Immature natural killer cell (primary cell): ENCODE data around the gene TRPC4AP. TPM values are rescaled to one million over a fixed set of nuclear protein-coding genes. Genes with fewer than 3 reads are reported as not detected.

ENCODE experiments used
- DNase-seq, 3 donors: peaks; one replicate each; pipeline ENCODE4 v3.0.0; 2022; ENCODE audit warnings: mixed read lengths in 1 of 3
- H3K27ac Mint-ChIP-seq, 6 donors: one replicate each; pipeline ENCODE4 v1.8.0; 2020; ENCODE audit warnings: mixed read lengths in 6 of 6, mild to moderate bottlenecking in 5 of 6, inconsistent platforms in 4 of 6, moderate library complexity in 3 of 6
- H3K27me3 Mint-ChIP-seq, 3 donors: one replicate each; pipeline ENCODE4 v1.8.0; 2020 to 2021; ENCODE audit warnings: low read depth in 3 of 3, mild to moderate bottlenecking in 3 of 3, mixed read lengths in 3 of 3, moderate library complexity in 3 of 3, inconsistent platforms in 1 of 3
- H3K36me3 Mint-ChIP-seq, 3 donors: one replicate each; pipeline ENCODE4 v1.8.0; 2020; ENCODE audit warnings: mixed read lengths in 3 of 3, inconsistent platforms in 2 of 3, mild to moderate bottlenecking in 2 of 3
- H3K4me1 Mint-ChIP-seq, 2 donors: one replicate each; pipeline ENCODE4 v1.8.0; 2020; ENCODE audit warnings: inconsistent platforms in 2 of 2, mild to moderate bottlenecking in 2 of 2, mixed read lengths in 2 of 2, moderate library complexity in 1 of 2
- H3K4me3 Mint-ChIP-seq, 5 donors: one replicate each; pipeline ENCODE4 v1.8.0; 2020; ENCODE audit warnings: mild to moderate bottlenecking in 5 of 5, mixed read lengths in 5 of 5, inconsistent platforms in 3 of 5, moderate library complexity in 3 of 5
- H3K9me3 Mint-ChIP-seq, 6 donors: one replicate each; pipeline ENCODE4 v1.8.0; 2020; ENCODE audit warnings: mild to moderate bottlenecking in 6 of 6, mixed read lengths in 6 of 6, inconsistent platforms in 4 of 6, moderate library complexity in 3 of 6
- polyA plus RNA-seq, 3 donors: library from polyadenylated mRNA; unstranded; fragments of 300-500 nt; fragmentation: Illumina TruSeq; gene quantifications; one replicate each; pipeline ENCODE4 v1.2.3, GENCODE V29; 2021

TRPC4AP gene
- polyA plus RNA-seq, 3 donors from 2014 or later, result 58.0 to 89.0 (median 72.5) TPM

GRCh38 chr20:34976286-34976685 is 116.3 kb downstream of the TRPC4AP start:
- Mint-ChIP-seq H3K4me1 (no peaks in the 10 kb centered on the region), H3K27me3 (peaks cover 0 to 7% (median 5%) of the 10 kb centered on the region in 3 donors), H3K27ac (no peak overlapping the region), H3K4me3 (no peak overlapping the region), H3K36me3 (no peaks in the 10 kb centered on the region), H3K9me3 (no peaks in the 10 kb centered on the region)
- no peak for DNase-seq

GRCh38 chr20:34974246-34974645 is 118.4 kb downstream of the TRPC4AP start:
- no peak overlapping the region for H3K4me3 Mint-ChIP-seq
- no peak for DNase-seq
- no peak overlapping the region for H3K27ac Mint-ChIP-seq
- no peaks in the 10 kb centered on the region for H3K36me3 Mint-ChIP-seq
- H3K4me1 Mint-ChIP-seq, result no peaks in the 10 kb centered on the region
- no peaks in the 10 kb centered on the region for H3K9me3 Mint-ChIP-seq
- H3K27me3 Mint-ChIP-seq, result peaks cover 0 to 6% (median 2%) of the 10 kb centered on the region in 3 donors

GRCh38 chr20:34971561-34972235 is 120.9 kb downstream of the TRPC4AP start:
- H3K27ac Mint-ChIP-seq, result no peak overlapping the region
- H3K4me3 Mint-ChIP-seq, result no peak overlapping the region
- DNase-seq, result no peak
- H3K4me1 Mint-ChIP-seq, result no peaks in the 10 kb centered on the region
- H3K36me3 Mint-ChIP-seq, result no peaks in the 10 kb centered on the region
- H3K27me3 Mint-ChIP-seq, result peaks cover 0 to 4% (median 0%) of the 10 kb centered on the region in 3 donors
- H3K9me3 Mint-ChIP-seq, result no peaks in the 10 kb centered on the region

- Mint-ChIP-seq H3K4me1 (no peaks in the 10 kb centered on the region), H3K27ac (no peak overlapping the region), H3K9me3 (no peaks in the 10 kb centered on the region), H3K36me3 (no peaks in the 10 kb centered on the region), H3K4me3 (no peak overlapping the region), H3K27me3 (no peaks in the 10 kb centered on the region)
- DNase-seq, result no peak
These were observed 121.6 kb downstream of the TRPC4AP start for GRCh38 chr20:34970846-34971560.

GRCh38 chr20:34970193-34970840 is 122.3 kb downstream of the TRPC4AP start:
- H3K4me1 Mint-ChIP-seq, result no peaks in the 10 kb centered on the region
- no peak for DNase-seq
- H3K27ac Mint-ChIP-seq, result no peak overlapping the region
- H3K36me3 Mint-ChIP-seq, result no peaks in the 10 kb centered on the region
- H3K9me3 Mint-ChIP-seq, result no peaks in the 10 kb centered on the region
- H3K4me3 Mint-ChIP-seq, result no peak overlapping the region
- peaks cover 0 to 1% (median 0%) of the 10 kb centered on the region in 3 donors for H3K27me3 Mint-ChIP-seq

GRCh38 chr20:34968042-34968775 is 124.4 kb downstream of the TRPC4AP start:
- no peak for DNase-seq
- Mint-ChIP-seq H3K27me3 (peaks cover 0 to 2% (median 1%) of the 10 kb centered on the region in 3 donors), H3K27ac (no peak overlapping the region), H3K9me3 (no peaks in the 10 kb centered on the region), H3K36me3 (no peaks in the 10 kb centered on the region), H3K4me3 (no peak overlapping the region), H3K4me1 (no peaks in the 10 kb centered on the region)

- DNase-seq, result no peak
- no peak overlapping the region for H3K4me3 Mint-ChIP-seq
- no peaks in the 10 kb centered on the region for H3K36me3 Mint-ChIP-seq
- H3K27ac Mint-ChIP-seq, result no peak overlapping the region
- no peaks in the 10 kb centered on the region for H3K4me1 Mint-ChIP-seq
- no peaks in the 10 kb centered on the region for H3K9me3 Mint-ChIP-seq
- H3K27me3 Mint-ChIP-seq, result peaks cover 0 to 2% (median 1%) of the 10 kb centered on the region in 3 donors
These were observed 125.2 kb downstream of the TRPC4AP start for GRCh38 chr20:34967421-34967820.

GRCh38 chr20:34965051-34965450 is 127.6 kb downstream of the TRPC4AP start:
- peaks cover 0 to 3% (median 2%) of the 10 kb centered on the region in 3 donors for H3K27me3 Mint-ChIP-seq
- no peaks in the 10 kb centered on the region for H3K4me1 Mint-ChIP-seq
- H3K36me3 Mint-ChIP-seq, result no peaks in the 10 kb centered on the region
- no peak overlapping the region for H3K27ac Mint-ChIP-seq
- no peak for DNase-seq
- no peaks in the 10 kb centered on the region for H3K9me3 Mint-ChIP-seq
- H3K4me3 Mint-ChIP-seq, result no peak overlapping the region

- Mint-ChIP-seq H3K27ac (no peak overlapping the region), H3K4me1 (no peaks in the 10 kb centered on the region), H3K36me3 (no peaks in the 10 kb centered on the region), H3K9me3 (no peaks in the 10 kb centered on the region), H3K27me3 (peaks cover 0 to 3% (median 2%) of the 10 kb centered on the region in 3 donors), H3K4me3 (no peak overlapping the region)
- no peak for DNase-seq
These were observed 128.1 kb downstream of the TRPC4AP start for GRCh38 chr20:34964486-34964885.

GRCh38 chr20:34956751-34957472 is 135.7 kb downstream of the TRPC4AP start:
- H3K27ac Mint-ChIP-seq, result peak overlapping the region in 3 of 6 donors; percentile 94 to 97 (median 96)
- DNase-seq, result no peak
- peak overlapping the region in 3 of 5 donors; percentile 24 to 96 (median 90) for H3K4me3 Mint-ChIP-seq
- H3K36me3 Mint-ChIP-seq, result no peaks in the 10 kb centered on the region
- no peaks in the 10 kb centered on the region for H3K9me3 Mint-ChIP-seq
- H3K27me3 Mint-ChIP-seq, result peaks cover 6 to 13% (median 6%) of the 10 kb centered on the region in 3 donors
- peaks cover 21 to 25% of the 10 kb centered on the region in 2 donors for H3K4me1 Mint-ChIP-seq

- peak overlapping the region; percentile 94 to 97 (median 96) for H3K27ac Mint-ChIP-seq
- peaks cover 21 to 25% of the 10 kb centered on the region in 2 donors for H3K4me1 Mint-ChIP-seq
- no peaks in the 10 kb centered on the region for H3K9me3 Mint-ChIP-seq
- no peaks in the 10 kb centered on the region for H3K36me3 Mint-ChIP-seq
- no peak for DNase-seq
- peaks cover 6 to 13% (median 6%) of the 10 kb centered on the region in 3 donors for H3K27me3 Mint-ChIP-seq
- H3K4me3 Mint-ChIP-seq, result peak overlapping the region; percentile 90 to 99 (median 96)
These were observed 136.6 kb downstream of the TRPC4AP start for GRCh38 chr20:34956041-34956458.

GRCh38 chr20:34955231-34956040 is 137.2 kb downstream of the TRPC4AP start, which contains the start of the genes GSS and MYH7B:
Gene GSS, minus strand, starts transcription at chr20:34955806. Its CDS starts 3,954 bp downstream, at chr20:34951852.
Gene MYH7B, plus strand, starts transcription at chr20:34955868. Its CDS starts 22,138 bp downstream, at chr20:34978006.
- Mint-ChIP-seq H3K4me1 (peaks cover 21 to 25% of the 10 kb centered on the region in 2 donors), H3K27me3 (peaks cover 6 to 11% (median 6%) of the 10 kb centered on the region in 3 donors), H3K27ac (peak within 1 kb of the TSS; percentile 94 to 97 (median 96)), H3K4me3 (peak within 1 kb of the TSS; percentile 90 to 99 (median 96)), H3K36me3 (no peaks in the 10 kb centered on the region), H3K9me3 (no peaks in the 10 kb centered on the region)
- DNase-seq, result peak; percentile 96
